C4-2B (cell line): ENCODE data around the gene ADAT1.

Experiments
- CTCF ChIP-seq: fragments of 450-650 bp; conservative IDR thresholded peaks from 2 replicates; pipeline ENCODE4 v1.5.1; 2017; ENCODE audit warnings: mild to moderate bottlenecking
- ZFX ChIP-seq: fragments of 450-650 bp; IDR thresholded peaks from 2 replicates; pipeline ENCODE4 v1.6.1; 2017

GRCh38 chr16:75617121-75617520, 6.0 kb downstream of the ADAT1 start:
- TF ChIP-seq CTCF, result no peak
- TF ChIP-seq ZFX, result no peak
